Panc1 (cell line): ENCODE measurements around the gene AGAP1. TPM values are rescaled to one million over a fixed set of nuclear protein-coding genes. Genes with fewer than 3 reads are reported as not detected.

Experiments used
- ATAC-seq: fragments of 200-7000 bp; cut with Tn5 transposase; 2 replicates; pipeline ENCODE4 v1.9.1; 2020; ENCODE audit warnings: mild to moderate bottlenecking, moderate library complexity
- BruUV-seq: library from RNA; stranded (reverse); fragments of 400-500 nt; replicated peaks from 2 replicates; lab custom pipeline; 2021; lab: Mats Ljungman, UMichigan
- CTCF ChIA-PET: fragments of 300-600 bp; sonication (Branson Sonifier 250); formaldehyde crosslinking; loops from one replicate; lab custom pipeline; 2022; ENCODE audit warnings: antibody characterized with exemption; lab: Charles Lee
- POLR2A ChIA-PET: fragments of 300-600 bp; sonication (Branson Sonifier 250); formaldehyde crosslinking; loops from one replicate; lab custom pipeline; 2022; ENCODE audit warnings: antibody characterized with exemption; lab: Charles Lee
- DNase-seq: peaks from one replicate; pipeline ENCODE4 v3.0.0-alpha.2; 2010; ENCODE audit warnings: low read depth, low spot score
- H3K27ac ChIP-seq: 2 replicates; pipeline ENCODE4 v1.5.1; 2011; ENCODE audit warnings: mild to moderate bottlenecking, low read length, inconsistent platforms
- H3K27me3 ChIP-seq: fragments of 200-500 bp; sonication (Bioruptor generic); 2 replicates; pipeline ENCODE4 v1.6.0; 2014; ENCODE audit warnings: low read length, inconsistent platforms; ENCODE audit not compliant: control insufficient read depth, insufficient read depth
- H3K36me3 ChIP-seq: fragments of 200-500 bp; sonication (Bioruptor generic); 2 replicates; pipeline ENCODE4 v1.5.1; 2014; ENCODE audit warnings: inconsistent platforms, mild to moderate bottlenecking, low read length, moderate library complexity; ENCODE audit not compliant: control insufficient read depth, insufficient read depth
- H3K4me1 ChIP-seq: 2 replicates; pipeline ENCODE4 v1.5.1; 2011; ENCODE audit warnings: inconsistent platforms, mild to moderate bottlenecking, low read length, moderate library complexity; ENCODE audit not compliant: control insufficient read depth, insufficient read depth
- H3K4me3 ChIP-seq, 2 experiments: 2 replicates each; pipeline ENCODE4 v1.5.1; 2011 to 2012; ENCODE audit warnings: low read depth in 2 of 2, low read length in 2 of 2, mild to moderate bottlenecking in 2 of 2, inconsistent platforms in 1 of 2, moderate library complexity in 1 of 2
- H3K9me3 ChIP-seq: fragments of 200-500 bp; sonication (Bioruptor generic); 2 replicates; pipeline ENCODE4 v1.5.1; 2014; ENCODE audit warnings: low read depth, mild to moderate bottlenecking, inconsistent platforms, low read length, moderate library complexity; ENCODE audit not compliant: control insufficient read depth, insufficient read depth
- CTCF ChIP-seq: fragments of 450-650 bp; IDR thresholded peaks from 2 replicates; pipeline ENCODE4 v1.5.1; 2017; ENCODE audit warnings: mild to moderate bottlenecking
- POLR2AphosphoS5 ChIP-seq: IDR thresholded peaks from 2 replicates; pipeline ENCODE4 v1.6.1; 2012; ENCODE audit warnings: mild to moderate bottlenecking, low read depth, low read length, moderate library complexity
- SIN3A ChIP-seq: IDR thresholded peaks from 2 replicates; pipeline ENCODE4 v1.6.1; 2012; ENCODE audit warnings: low read depth, mild to moderate bottlenecking, low read length, moderate library complexity, borderline replicate concordance; ENCODE audit not compliant: insufficient read depth
- TCF7L2 ChIP-seq: IDR thresholded peaks from 2 replicates; pipeline ENCODE4 v1.6.1; 2011; ENCODE audit warnings: mild to moderate bottlenecking, low read depth, low read length, inconsistent platforms
- in situ Hi-C: cut with HindIII; loops from 2 replicates; pipeline ENCODE4 v1.10.0; 2016; ENCODE audit warnings: low sequenced_read_pairs, low pct_unique_long_range_greater_than_20kb
- intact Hi-C: fragments of 100-400 bp; cut with micrococcal nuclease; formaldehyde crosslinking; loops from one replicate; pipeline ENCODE4 v1.10.0; 2022; ENCODE audit not compliant: unreplicated experiment
- total RNA-seq: library from RNA; stranded (reverse); gene quantifications from one replicate; pipeline ENCODE4 v1.2.1, GENCODE V29; 2021; ENCODE audit not compliant: unreplicated experiment
- TF ChIP-seq, protein P1 (sequence below), 2 experiments: IDR thresholded peaks; 2 replicates each; pipeline ENCODE4 v1.6.1; 2011 to 2012; ENCODE audit warnings: low read depth in 2 of 2, control low read depth in 1 of 2, low read length in 1 of 2, mild to moderate bottlenecking in 1 of 2, moderate library complexity in 1 of 2; ENCODE audit not compliant: insufficient read depth in 1 of 2

The AGAP1 gene
- total RNA-seq, 1 experiment from 2014 or later = 38.9 TPM

DNA sequence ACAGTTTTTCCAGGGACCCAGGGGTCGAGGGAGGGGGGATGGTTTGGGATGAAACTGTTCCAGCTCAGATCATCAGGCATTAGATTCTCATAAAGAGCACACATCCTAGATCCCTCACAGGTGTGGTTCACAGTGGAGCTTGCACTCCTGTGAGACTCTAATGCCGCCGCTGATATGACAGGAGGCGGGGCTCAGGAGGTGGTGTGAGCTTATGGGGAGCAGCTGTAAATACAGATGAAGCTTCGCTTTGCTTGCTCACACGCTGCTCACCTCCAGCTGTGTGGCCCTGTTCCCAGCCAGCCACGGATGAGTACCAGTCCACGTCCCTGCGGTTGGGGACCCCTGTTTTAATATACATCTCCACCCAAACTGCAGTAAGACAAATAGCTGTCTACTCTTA, 204.2 kb downstream of the AGAP1 start:
- POLR2A ChIA-PET = no interaction called here
- DNase-seq = no peak
- no peak for TF ChIP-seq POLR2AphosphoS5
- TF ChIP-seq, protein P1, sequence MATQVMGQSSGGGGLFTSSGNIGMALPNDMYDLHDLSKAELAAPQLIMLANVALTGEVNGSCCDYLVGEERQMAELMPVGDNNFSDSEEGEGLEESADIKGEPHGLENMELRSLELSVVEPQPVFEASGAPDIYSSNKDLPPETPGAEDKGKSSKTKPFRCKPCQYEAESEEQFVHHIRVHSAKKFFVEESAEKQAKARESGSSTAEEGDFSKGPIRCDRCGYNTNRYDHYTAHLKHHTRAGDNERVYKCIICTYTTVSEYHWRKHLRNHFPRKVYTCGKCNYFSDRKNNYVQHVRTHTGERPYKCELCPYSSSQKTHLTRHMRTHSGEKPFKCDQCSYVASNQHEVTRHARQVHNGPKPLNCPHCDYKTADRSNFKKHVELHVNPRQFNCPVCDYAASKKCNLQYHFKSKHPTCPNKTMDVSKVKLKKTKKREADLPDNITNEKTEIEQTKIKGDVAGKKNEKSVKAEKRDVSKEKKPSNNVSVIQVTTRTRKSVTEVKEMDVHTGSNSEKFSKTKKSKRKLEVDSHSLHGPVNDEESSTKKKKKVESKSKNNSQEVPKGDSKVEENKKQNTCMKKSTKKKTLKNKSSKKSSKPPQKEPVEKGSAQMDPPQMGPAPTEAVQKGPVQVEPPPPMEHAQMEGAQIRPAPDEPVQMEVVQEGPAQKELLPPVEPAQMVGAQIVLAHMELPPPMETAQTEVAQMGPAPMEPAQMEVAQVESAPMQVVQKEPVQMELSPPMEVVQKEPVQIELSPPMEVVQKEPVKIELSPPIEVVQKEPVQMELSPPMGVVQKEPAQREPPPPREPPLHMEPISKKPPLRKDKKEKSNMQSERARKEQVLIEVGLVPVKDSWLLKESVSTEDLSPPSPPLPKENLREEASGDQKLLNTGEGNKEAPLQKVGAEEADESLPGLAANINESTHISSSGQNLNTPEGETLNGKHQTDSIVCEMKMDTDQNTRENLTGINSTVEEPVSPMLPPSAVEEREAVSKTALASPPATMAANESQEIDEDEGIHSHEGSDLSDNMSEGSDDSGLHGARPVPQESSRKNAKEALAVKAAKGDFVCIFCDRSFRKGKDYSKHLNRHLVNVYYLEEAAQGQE (IDR thresholded peaks at IDR 0.05; ENCODE audit: insufficient read depth in 1 of 2, low read depth in 2 of 2, low read length in 1 of 2) = no peak
- TF ChIP-seq CTCF = no peak
- TF ChIP-seq SIN3A = no peak
- TF ChIP-seq TCF7L2 = no peak
- ATAC-seq = no peak
- no peaks in the 10 kb centered on the region for H3K27me3 ChIP-seq
- peaks cover 4% of the 10 kb centered on the region for H3K4me1 ChIP-seq
- BruUV-seq = no TSS peak
- intact Hi-C loops (no loop called here), in situ Hi-C loops (no loop called here)
- H3K9me3 ChIP-seq = no peaks in the 10 kb centered on the region
- CTCF ChIA-PET = no interaction called here
- H3K27ac ChIP-seq = no peak overlapping the region
- H3K4me3 ChIP-seq = no peak overlapping the region
- no peaks in the 10 kb centered on the region for H3K36me3 ChIP-seq

DNA sequence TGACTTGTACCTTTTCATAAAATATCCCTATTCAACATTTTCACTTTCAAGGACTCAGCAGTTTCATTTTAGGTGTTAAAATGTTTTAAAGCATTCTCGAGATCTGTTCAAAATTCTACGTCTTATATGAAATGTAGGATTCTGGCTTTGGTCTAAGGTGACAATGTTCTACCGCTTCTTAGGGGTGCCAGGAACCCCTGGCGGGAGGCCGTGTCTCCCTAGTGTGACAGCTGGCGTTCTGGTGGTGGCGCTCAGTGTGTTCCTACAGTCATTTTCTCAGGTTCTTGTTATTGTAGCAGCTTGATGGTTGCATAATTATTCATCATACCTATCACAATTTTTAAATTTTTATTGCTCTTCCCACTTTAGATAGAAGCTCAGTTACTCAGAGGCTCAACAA, 204.6 kb downstream of the AGAP1 start:
- BruUV-seq = no TSS peak
- no peaks in the 10 kb centered on the region for H3K9me3 ChIP-seq
- CTCF ChIA-PET = no interaction called here
- no peak for TF ChIP-seq POLR2AphosphoS5
- TF ChIP-seq TCF7L2 = no peak
- TF ChIP-seq, protein P1 (IDR thresholded peaks at IDR 0.05; ENCODE audit: insufficient read depth in 1 of 2, low read depth in 2 of 2, low read length in 1 of 2) = no peak
- no peaks in the 10 kb centered on the region for H3K27me3 ChIP-seq
- peaks cover 7% of the 10 kb centered on the region for H3K4me1 ChIP-seq
- no peaks in the 10 kb centered on the region for H3K36me3 ChIP-seq
- ATAC-seq (no peak), DNase-seq (no peak)
- no peak overlapping the region for H3K27ac ChIP-seq
- intact Hi-C loops (no loop called here), in situ Hi-C loops (no loop called here)
- H3K4me3 ChIP-seq = no peak overlapping the region
- POLR2A ChIA-PET = no interaction called here
